ENCODE data around the gene MYL3.

GRCh38 chr3:46864061-46864881 is 1.0 kb upstream of the MYL3 start:
- no peak for TF ChIP-seq CTCF (IDR thresholded peaks at IDR 0.05; ENCODE audit: insufficient read depth, low read length)
- no peak for TF ChIP-seq REST (IDR thresholded peaks at IDR 0.05; ENCODE audit: insufficient replicate concordance, low read depth)
- TF ChIP-seq POLR2AphosphoS5 (IDR thresholded peaks at IDR 0.05; ENCODE audit: low read depth) = no peak
